ENCODE results near the gene LEKR1.
"Not testable (repeated sequence)": the region's sequence is repeated elsewhere in the genome, so short reads cannot be mapped to it uniquely, and the experiment has no call there.

LEKR1 gene

GRCh38 chr3:156806698-156807097 lies 19.5 kb upstream of the LEKR1 start:
- DNase-seq, result no peak

GRCh38 chr3:156808025-156808424 lies 18.1 kb upstream of the LEKR1 start:
- DNase-seq, result no peak

GRCh38 chr3:156811089-156811862 lies 14.9 kb upstream of the LEKR1 start:
- DNase-seq, result no peak

- DNase-seq, result no peak
Measured at GRCh38 chr3:156812521-156813335, 13.4 kb upstream of the LEKR1 start.

GRCh38 chr3:156814295-156814694 lies 11.9 kb upstream of the LEKR1 start:
- no peak for DNase-seq

GRCh38 chr3:156816091-156816793 lies 9.9 kb upstream of the LEKR1 start:
- peak; percentile 81 for DNase-seq

- DNase-seq, result peak; percentile 92
Measured at GRCh38 chr3:156816794-156817645, 9.1 kb upstream of the LEKR1 start.

- no peak for DNase-seq
Measured at GRCh38 chr3:156817646-156818272, 8.4 kb upstream of the LEKR1 start.

- no peak for DNase-seq
Measured at GRCh38 chr3:156818273-156818651, 7.9 kb upstream of the LEKR1 start.

GRCh38 chr3:156818890-156819289 lies 7.3 kb upstream of the LEKR1 start:
- DNase-seq, result no peak

GRCh38 chr3:156819842-156820691 lies 6.1 kb upstream of the LEKR1 start:
- no peak for DNase-seq

- no peak for DNase-seq
Measured at GRCh38 chr3:156820692-156821080, 5.5 kb upstream of the LEKR1 start.

- DNase-seq, result not testable (repeated sequence)
Measured at GRCh38 chr3:156822626-156823260, 3.4 kb upstream of the LEKR1 start.

- DNase-seq, result no peak
Measured at GRCh38 chr3:156825795-156826143, 384 bp upstream of the LEKR1 start.

- DNase-seq, result no peak
Measured at GRCh38 chr3:156826896-156827882, 1.0 kb downstream of the LEKR1 start.

GRCh38 chr3:156831006-156831405 lies 4.9 kb downstream of the LEKR1 start:
- DNase-seq, result no peak

GRCh38 chr3:156834435-156834834 lies 8.3 kb downstream of the LEKR1 start:
- no peak for DNase-seq

GRCh38 chr3:156834962-156835535 lies 8.9 kb downstream of the LEKR1 start:
- DNase-seq, result no peak

- DNase-seq, result no peak
Measured at GRCh38 chr3:156836701-156837100, 10.5 kb downstream of the LEKR1 start.

Data from right kidney (tissue), 1 donor.